ENCODE data around the gene BRMS1L.

The BRMS1L gene

GRCh38 chr14:35875296-35875695, 49.2 kb downstream of the BRMS1L start:
- no peaks in the 10 kb centered on the region for H3K36me3 Mint-ChIP-seq (ENCODE audit: low read depth)
- no peak overlapping the region for H3K27ac Mint-ChIP-seq
- H3K27me3 Mint-ChIP-seq (ENCODE audit: low read depth), result no peaks in the 10 kb centered on the region
- no peaks in the 10 kb centered on the region for H3K4me1 Mint-ChIP-seq (ENCODE audit: low read depth)
- H3K9me3 Mint-ChIP-seq, result no peaks in the 10 kb centered on the region
- no peak overlapping the region for H3K4me3 Mint-ChIP-seq

GRCh38 chr14:35877276-35877675, 51.1 kb downstream of the BRMS1L start:
- Mint-ChIP-seq H3K27ac (no peak overlapping the region), H3K9me3 (no peaks in the 10 kb centered on the region), H3K36me3 (ENCODE audit: low read depth) (no peaks in the 10 kb centered on the region), H3K4me1 (ENCODE audit: low read depth) (no peaks in the 10 kb centered on the region), H3K4me3 (no peak overlapping the region), H3K27me3 (ENCODE audit: low read depth) (no peaks in the 10 kb centered on the region)

- no peak overlapping the region for H3K4me3 Mint-ChIP-seq
- no peaks in the 10 kb centered on the region for H3K36me3 Mint-ChIP-seq (ENCODE audit: low read depth)
- H3K27me3 Mint-ChIP-seq (ENCODE audit: low read depth), result no peaks in the 10 kb centered on the region
- no peaks in the 10 kb centered on the region for H3K9me3 Mint-ChIP-seq
- H3K4me1 Mint-ChIP-seq (ENCODE audit: low read depth), result no peaks in the 10 kb centered on the region
- H3K27ac Mint-ChIP-seq, result no peak overlapping the region
These were observed 52.4 kb downstream of the BRMS1L start for GRCh38 chr14:35878272-35879150.

- H3K36me3 Mint-ChIP-seq (ENCODE audit: low read depth), result no peaks in the 10 kb centered on the region
- H3K4me1 Mint-ChIP-seq (ENCODE audit: low read depth), result no peaks in the 10 kb centered on the region
- no peak overlapping the region for H3K27ac Mint-ChIP-seq
- H3K9me3 Mint-ChIP-seq, result no peaks in the 10 kb centered on the region
- H3K27me3 Mint-ChIP-seq (ENCODE audit: low read depth), result no peaks in the 10 kb centered on the region
- H3K4me3 Mint-ChIP-seq, result no peak overlapping the region
These were observed 53.1 kb downstream of the BRMS1L start for GRCh38 chr14:35879151-35879648.

GRCh38 chr14:35879654-35880249, 53.6 kb downstream of the BRMS1L start:
- no peaks in the 10 kb centered on the region for H3K9me3 Mint-ChIP-seq
- no peak overlapping the region for H3K27ac Mint-ChIP-seq
- H3K4me1 Mint-ChIP-seq (ENCODE audit: low read depth), result no peaks in the 10 kb centered on the region
- H3K4me3 Mint-ChIP-seq, result no peak overlapping the region
- H3K27me3 Mint-ChIP-seq (ENCODE audit: low read depth), result no peaks in the 10 kb centered on the region
- no peaks in the 10 kb centered on the region for H3K36me3 Mint-ChIP-seq (ENCODE audit: low read depth)

GRCh38 chr14:35881280-35881679, 55.1 kb downstream of the BRMS1L start:
- H3K4me3 Mint-ChIP-seq, result no peak overlapping the region

GRCh38 chr14:35883677-35884293, 57.6 kb downstream of the BRMS1L start:
- H3K36me3 Mint-ChIP-seq (ENCODE audit: low read depth), result no peaks in the 10 kb centered on the region
- H3K9me3 Mint-ChIP-seq, result no peaks in the 10 kb centered on the region
- H3K27me3 Mint-ChIP-seq (ENCODE audit: low read depth), result peaks cover 3% of the 10 kb centered on the region
- no peak overlapping the region for H3K4me3 Mint-ChIP-seq
- H3K4me1 Mint-ChIP-seq (ENCODE audit: low read depth), result no peaks in the 10 kb centered on the region
- no peak overlapping the region for H3K27ac Mint-ChIP-seq

More at GRCh38 chr14:35881280-35881679, 55.1 kb downstream of the BRMS1L start:
- H3K9me3 Mint-ChIP-seq, result no peaks in the 10 kb centered on the region
- H3K4me1 Mint-ChIP-seq (ENCODE audit: low read depth), result no peaks in the 10 kb centered on the region
- no peaks in the 10 kb centered on the region for H3K36me3 Mint-ChIP-seq (ENCODE audit: low read depth)
- no peak overlapping the region for H3K27ac Mint-ChIP-seq
- H3K27me3 Mint-ChIP-seq (ENCODE audit: low read depth), result no peaks in the 10 kb centered on the region

GRCh38 chr14:35890308-35890707, 64.2 kb downstream of the BRMS1L start:
- no peak overlapping the region for H3K4me3 Mint-ChIP-seq
- peaks cover 3% of the 10 kb centered on the region for H3K27me3 Mint-ChIP-seq (ENCODE audit: low read depth)
- H3K27ac Mint-ChIP-seq, result no peak overlapping the region
- no peaks in the 10 kb centered on the region for H3K4me1 Mint-ChIP-seq (ENCODE audit: low read depth)
- H3K9me3 Mint-ChIP-seq, result peaks cover 15% of the 10 kb centered on the region
- no peaks in the 10 kb centered on the region for H3K36me3 Mint-ChIP-seq (ENCODE audit: low read depth)

GRCh38 chr14:35895256-35895655, 69.1 kb downstream of the BRMS1L start:
- peaks cover 3% of the 10 kb centered on the region for H3K27me3 Mint-ChIP-seq (ENCODE audit: low read depth)
- peaks cover 25% of the 10 kb centered on the region for H3K9me3 Mint-ChIP-seq
- no peak overlapping the region for H3K4me3 Mint-ChIP-seq
- H3K4me1 Mint-ChIP-seq (ENCODE audit: low read depth), result no peaks in the 10 kb centered on the region
- peaks cover 2% of the 10 kb centered on the region for H3K36me3 Mint-ChIP-seq (ENCODE audit: low read depth)
- H3K27ac Mint-ChIP-seq, result no peak overlapping the region

GRCh38 chr14:35897616-35898111, 71.5 kb downstream of the BRMS1L start:
- no peak overlapping the region for H3K27ac Mint-ChIP-seq

GRCh38 chr14:35898217-35898775, 72.2 kb downstream of the BRMS1L start:
- Mint-ChIP-seq H3K4me1 (ENCODE audit: low read depth) (no peaks in the 10 kb centered on the region), H3K27ac (no peak overlapping the region), H3K27me3 (ENCODE audit: low read depth) (peaks cover 3% of the 10 kb centered on the region), H3K36me3 (ENCODE audit: low read depth) (peaks cover 2% of the 10 kb centered on the region), H3K9me3 (peaks cover 25% of the 10 kb centered on the region), H3K4me3 (no peak overlapping the region)

More at GRCh38 chr14:35897616-35898111, 71.5 kb downstream of the BRMS1L start:
- Mint-ChIP-seq H3K4me1 (ENCODE audit: low read depth) (no peaks in the 10 kb centered on the region), H3K27me3 (ENCODE audit: low read depth) (peaks cover 3% of the 10 kb centered on the region), H3K36me3 (ENCODE audit: low read depth) (peaks cover 2% of the 10 kb centered on the region), H3K4me3 (no peak overlapping the region), H3K9me3 (peaks cover 25% of the 10 kb centered on the region)

- no peak overlapping the region for H3K4me3 Mint-ChIP-seq
- peaks cover 2% of the 10 kb centered on the region for H3K36me3 Mint-ChIP-seq (ENCODE audit: low read depth)
- peaks cover 3% of the 10 kb centered on the region for H3K27me3 Mint-ChIP-seq (ENCODE audit: low read depth)
- H3K27ac Mint-ChIP-seq, result no peak overlapping the region
- peaks cover 8% of the 10 kb centered on the region for H3K9me3 Mint-ChIP-seq
- H3K4me1 Mint-ChIP-seq (ENCODE audit: low read depth), result no peaks in the 10 kb centered on the region
These were observed 74.6 kb downstream of the BRMS1L start for GRCh38 chr14:35900741-35901140.

GRCh38 chr14:35909665-35910064, 83.5 kb downstream of the BRMS1L start:
- H3K4me3 Mint-ChIP-seq, result no peak overlapping the region
- H3K9me3 Mint-ChIP-seq, result no peaks in the 10 kb centered on the region
- H3K4me1 Mint-ChIP-seq (ENCODE audit: low read depth), result no peaks in the 10 kb centered on the region
- H3K27ac Mint-ChIP-seq, result no peak overlapping the region
- no peaks in the 10 kb centered on the region for H3K36me3 Mint-ChIP-seq (ENCODE audit: low read depth)
- no peaks in the 10 kb centered on the region for H3K27me3 Mint-ChIP-seq (ENCODE audit: low read depth)

- Mint-ChIP-seq H3K36me3 (ENCODE audit: low read depth) (no peaks in the 10 kb centered on the region), H3K27ac (no peak overlapping the region), H3K27me3 (ENCODE audit: low read depth) (no peaks in the 10 kb centered on the region), H3K4me3 (no peak overlapping the region), H3K9me3 (no peaks in the 10 kb centered on the region), H3K4me1 (ENCODE audit: low read depth) (no peaks in the 10 kb centered on the region)
These were observed 84.1 kb downstream of the BRMS1L start for GRCh38 chr14:35910191-35910590.
